GM19035 (cell line): ENCODE results near the gene CD247.

Source experiments
- ATAC-seq: cut with Tn5 transposase; IDR thresholded peaks from one replicate; pipeline ENCODE4 v1.9.1; 2021; ENCODE audit not compliant: unreplicated experiment

CD247 gene

GRCh38 chr1:167419245-167419644 lies 99.1 kb downstream of the CD247 start:
- ATAC-seq: no peak

DNA sequence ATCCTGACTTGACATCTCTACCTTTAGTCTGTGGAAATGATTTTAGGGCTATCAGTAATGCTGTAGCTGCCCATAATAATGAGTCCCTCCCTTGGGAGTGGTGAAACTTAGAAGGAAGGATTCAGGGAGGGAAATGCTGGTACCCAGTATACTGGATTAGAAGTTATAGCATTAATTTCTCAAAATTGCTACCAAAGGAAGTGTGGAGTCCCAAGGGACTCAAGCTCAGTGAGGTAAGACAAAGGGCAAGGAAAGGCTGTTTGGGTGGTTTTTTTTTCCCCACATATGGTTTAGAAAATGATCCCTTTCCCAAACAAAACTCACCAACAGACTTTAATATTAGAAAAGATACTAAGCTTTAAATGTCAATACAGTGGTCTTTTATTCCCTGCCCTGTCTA lies 99.9 kb downstream of the CD247 start:
- no peak for ATAC-seq

- no peak for ATAC-seq
Observed at GRCh38 chr1:167416506-167416905, 101.8 kb downstream of the CD247 start.

- ATAC-seq: no peak
Observed at GRCh38 chr1:167413328-167413727, 105.0 kb downstream of the CD247 start.

GRCh38 chr1:167412920-167413319 lies 105.4 kb downstream of the CD247 start:
- ATAC-seq: no peak

- ATAC-seq: no peak
Observed at GRCh38 chr1:167412072-167412471, 106.3 kb downstream of the CD247 start.

DNA sequence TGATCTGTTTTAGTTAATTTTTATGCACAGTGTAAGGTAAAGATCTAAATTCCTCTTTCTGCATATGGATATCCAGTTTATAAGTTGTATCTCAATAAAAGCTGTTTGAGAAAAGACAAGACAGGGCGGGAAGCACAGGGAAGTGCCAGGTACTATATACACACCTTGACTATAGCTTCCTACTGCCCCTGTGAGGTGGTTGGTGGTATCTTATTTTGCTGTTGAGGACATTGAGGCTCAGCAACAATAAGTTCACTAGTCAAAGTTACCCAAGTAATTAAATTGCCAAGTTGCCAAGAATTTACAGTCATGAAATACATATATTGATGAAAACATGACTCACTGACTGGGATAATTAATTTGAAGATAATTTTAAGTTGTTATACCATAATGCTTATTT lies 109.1 kb downstream of the CD247 start:
- no peak for ATAC-seq

DNA sequence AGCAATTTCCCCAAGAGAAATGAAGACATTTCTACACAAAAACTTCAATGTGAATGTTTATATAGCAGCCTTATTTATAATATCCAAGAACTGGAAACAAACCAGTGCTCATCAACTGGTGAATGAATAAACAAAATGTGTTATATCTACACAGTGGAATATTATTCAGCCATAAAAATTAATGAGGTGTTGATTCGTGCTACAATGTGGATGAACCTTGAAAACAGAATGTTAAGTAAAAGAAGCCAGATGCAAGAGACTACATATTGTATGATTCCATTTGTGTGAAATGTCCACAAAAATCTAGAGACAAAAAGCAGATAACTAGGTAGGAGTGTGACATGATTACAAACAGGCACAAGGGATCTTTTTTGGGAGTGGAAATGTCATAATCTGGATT lies 110.0 kb downstream of the CD247 start:
- ATAC-seq: no peak

- ATAC-seq: no peak
Observed at GRCh38 chr1:167404908-167405307, 113.4 kb downstream of the CD247 start.

GRCh38 chr1:167404161-167404888 lies 114.0 kb downstream of the CD247 start:
- no peak for ATAC-seq

- peak; percentile 82 for ATAC-seq
Observed at GRCh38 chr1:167401260-167401873, 117.0 kb downstream of the CD247 start.

DNA sequence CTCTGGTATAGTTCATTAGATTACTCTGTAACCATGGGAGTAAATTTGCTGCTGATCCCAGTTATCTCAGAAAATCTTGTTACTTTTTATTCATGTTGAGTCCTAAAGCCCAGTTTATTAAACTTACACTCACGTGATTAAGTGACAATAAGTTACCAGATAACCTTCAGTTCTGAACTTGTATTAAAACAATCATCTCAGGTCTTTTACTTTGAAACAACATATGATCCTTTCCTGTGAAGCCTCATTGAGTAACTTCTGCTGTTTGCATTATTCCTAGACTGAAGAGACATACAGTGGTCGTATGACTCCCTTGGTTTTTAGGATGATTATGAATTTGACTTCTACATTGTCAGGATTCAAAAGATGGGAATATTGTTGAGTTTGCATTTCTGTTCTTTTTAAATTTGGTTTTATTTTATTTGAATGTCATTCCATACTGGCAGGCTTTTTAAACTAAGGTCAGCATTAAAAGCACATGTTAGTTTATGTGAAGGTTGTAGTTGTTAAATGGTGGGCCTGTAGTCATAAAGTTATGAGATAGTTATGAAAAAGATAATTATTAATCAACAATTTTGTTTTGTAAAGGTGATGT lies 117.9 kb downstream of the CD247 start:
- no peak for ATAC-seq

- ATAC-seq: no peak
Observed at GRCh38 chr1:167392200-167392696, 126.1 kb downstream of the CD247 start.

GRCh38 chr1:167388976-167389375 lies 129.4 kb downstream of the CD247 start:
- ATAC-seq: no peak

DNA sequence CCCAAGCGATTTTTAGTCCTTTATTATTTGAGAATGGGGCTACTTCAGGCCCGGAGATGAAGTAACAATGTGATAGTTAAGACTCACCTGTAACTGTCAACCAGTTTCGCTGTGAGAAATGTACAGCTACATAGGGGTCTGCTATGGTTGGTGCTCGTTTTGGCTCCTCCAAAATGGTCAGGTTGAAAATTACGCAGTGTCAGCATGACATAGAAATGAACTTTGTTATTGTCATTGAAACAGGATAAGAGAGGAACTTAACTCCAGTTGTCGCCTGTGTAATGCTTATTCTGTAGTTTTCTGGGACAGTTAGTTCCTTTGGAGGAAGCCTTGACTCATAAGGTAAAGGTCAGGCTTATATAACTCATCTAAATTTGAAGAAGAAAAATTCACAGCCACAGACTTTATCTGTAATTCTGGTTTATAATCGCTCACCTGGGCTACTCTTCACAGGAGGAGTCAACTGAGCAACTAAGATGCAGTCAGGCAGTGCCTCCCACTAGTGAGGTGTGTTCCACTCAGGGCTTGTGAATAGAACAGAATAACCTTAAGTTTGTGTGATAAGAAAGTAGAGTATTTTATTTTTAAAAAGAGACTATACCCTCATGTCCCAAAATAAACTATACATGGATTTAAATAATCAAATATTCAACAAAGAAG lies 130.9 kb downstream of the CD247 start:
- ATAC-seq: no peak
